HepG2 (cell line): ENCODE measurements around the gene S100P. TPM values are rescaled to one million over a fixed set of nuclear protein-coding genes. Genes with fewer than 3 reads are reported as not detected.

Experiments
- ARNT2 ChIP-seq: sonication (generic); formaldehyde crosslinking; IDR thresholded peaks from 2 replicates; pipeline ENCODE4 v1.8.0; 2022; ENCODE audit warnings: mild to moderate bottlenecking, low read depth, missing genetic modification reagents, moderate library complexity
- ARNTL ChIP-seq: sonication (generic); formaldehyde crosslinking; IDR thresholded peaks from 2 replicates; pipeline ENCODE4 v1.4.0; 2020; ENCODE audit warnings: mild to moderate bottlenecking, missing genetic modification reagents
- ATF7-NPFF ChIP-seq: sonication (generic); formaldehyde crosslinking; IDR thresholded peaks from 2 replicates; pipeline ENCODE4 v1.8.1; 2023; ENCODE audit warnings: mild to moderate bottlenecking, low read depth, missing genetic modification reagents, moderate library complexity
- CEBPB ChIP-seq: IDR thresholded peaks from 2 replicates; pipeline ENCODE4 v1.6.1; 2011; ENCODE audit warnings: low read depth, low read length, improper control_type of control experiment, borderline replicate concordance
- DMAP1 ChIP-seq: IDR thresholded peaks from 2 replicates; pipeline ENCODE4 v1.6.1; 2016
- ELF4 ChIP-seq: sonication (generic); formaldehyde crosslinking; IDR thresholded peaks from 2 replicates; pipeline ENCODE4 v1.5.0; 2020; ENCODE audit warnings: missing genetic modification reagents, mild to moderate bottlenecking, moderate library complexity, borderline replicate concordance
- FOSL1 ChIP-seq: sonication (generic); formaldehyde crosslinking; IDR thresholded peaks from 2 replicates; pipeline ENCODE4 v1.9.0; 2021; ENCODE audit warnings: missing genetic modification reagents, borderline replicate concordance
- HNRNPUL1 ChIP-seq: fragments of 200-400 bp; formaldehyde crosslinking; IDR thresholded peaks from 2 replicates; pipeline ENCODE4 v1.6.1; 2017; ENCODE audit warnings: low read depth, mild to moderate bottlenecking, low read length, moderate library complexity
- IRX3 ChIP-seq: sonication (generic); formaldehyde crosslinking; IDR thresholded peaks from 2 replicates; pipeline ENCODE4 v1.8.1; 2023; ENCODE audit warnings: mild to moderate bottlenecking, low read depth, missing genetic modification reagents, borderline replicate concordance
- KDM5A ChIP-seq: fragments of 200-600 bp; sonication (generic); IDR thresholded peaks from 2 replicates; pipeline ENCODE4 v1.7.0; 2018; ENCODE audit warnings: antibody characterized with exemption, mild to moderate bottlenecking, low read length, borderline replicate concordance
- KLF12 ChIP-seq: sonication (generic); formaldehyde crosslinking; IDR thresholded peaks from 2 replicates; pipeline ENCODE4 v1.4.0; 2020; ENCODE audit warnings: missing genetic modification reagents, borderline replicate concordance
- MED1 ChIP-seq: sonication (generic); formaldehyde crosslinking; IDR thresholded peaks from 2 replicates; pipeline ENCODE4 v1.4.0; 2020; ENCODE audit warnings: missing genetic modification reagents
- MTF1 ChIP-seq: sonication (generic); formaldehyde crosslinking; IDR thresholded peaks from 2 replicates; pipeline ENCODE4 v1.5.0; 2020; ENCODE audit warnings: missing genetic modification reagents
- NFATC3 ChIP-seq: sonication (generic); formaldehyde crosslinking; IDR thresholded peaks from 2 replicates; pipeline ENCODE4 v1.5.1; 2020; ENCODE audit warnings: mild to moderate bottlenecking, missing genetic modification reagents
- NFIB ChIP-seq: sonication (generic); formaldehyde crosslinking; IDR thresholded peaks from 2 replicates; pipeline ENCODE4 v1.9.0; 2021; ENCODE audit warnings: missing genetic modification reagents, mild to moderate bottlenecking, borderline replicate concordance
- NR2F2 ChIP-seq: IDR thresholded peaks from 2 replicates; pipeline ENCODE4 v1.6.1; 2012; ENCODE audit warnings: low read depth, inconsistent platforms, borderline replicate concordance
- POLR2AphosphoS5 ChIP-seq: IDR thresholded peaks from 2 replicates; pipeline ENCODE4 v1.6.1; 2012; ENCODE audit warnings: low read depth, low read length
- POLR2G ChIP-seq: fragments of 200-400 bp; formaldehyde crosslinking; IDR thresholded peaks from 2 replicates; pipeline ENCODE4 v1.6.1; 2018; ENCODE audit warnings: mild to moderate bottlenecking, low read depth, low read length, moderate library complexity
- SP1 ChIP-seq, 2 experiments: fragments of 450-650 bp in 1 of 2; sonication (generic) in 1 of 2; formaldehyde crosslinking in 1 of 2; IDR thresholded peaks; 2 replicates each; pipeline versions ENCODE4 v1.4.0 to v1.6.1; 2016 to 2020; ENCODE audit warnings: missing genetic modification reagents in 1 of 2
- WIZ ChIP-seq: sonication (generic); formaldehyde crosslinking; IDR thresholded peaks from 2 replicates; pipeline ENCODE4 v1.5.1; 2020; ENCODE audit warnings: mild to moderate bottlenecking, missing genetic modification reagents
- ZNF124 ChIP-seq: sonication (generic); formaldehyde crosslinking; IDR thresholded peaks from 2 replicates; pipeline ENCODE4 v1.4.0; 2020; ENCODE audit warnings: missing genetic modification reagents
- ZNF260 ChIP-seq: sonication (generic); formaldehyde crosslinking; IDR thresholded peaks from 2 replicates; pipeline ENCODE4 v1.4.0; 2020; ENCODE audit warnings: missing genetic modification reagents, low read depth, mild to moderate bottlenecking, borderline replicate concordance
- ZNF33B ChIP-seq: sonication (generic); formaldehyde crosslinking; IDR thresholded peaks from 2 replicates; pipeline ENCODE4 v1.5.1; 2020; ENCODE audit warnings: mild to moderate bottlenecking, missing genetic modification reagents
- ZNF558 ChIP-seq: sonication (generic); formaldehyde crosslinking; IDR thresholded peaks from 2 replicates; pipeline ENCODE4 v1.9.0; 2022; ENCODE audit warnings: mild to moderate bottlenecking, missing genetic modification reagents, borderline replicate concordance
- ZNF564 ChIP-seq: sonication (generic); formaldehyde crosslinking; IDR thresholded peaks from 2 replicates; pipeline ENCODE4 v1.8.1; 2023; ENCODE audit warnings: mild to moderate bottlenecking, missing genetic modification reagents
- ZNF7 ChIP-seq: IDR thresholded peaks from 2 replicates; pipeline ENCODE4 v1.6.1; 2016; ENCODE audit warnings: missing biosample characterization, missing genetic modification reagents
- ZNF724P ChIP-seq: sonication (generic); formaldehyde crosslinking; IDR thresholded peaks from 2 replicates; pipeline ENCODE4 v1.8.0; 2022; ENCODE audit warnings: missing genetic modification reagents, borderline replicate concordance
- ZNF839 ChIP-seq: sonication (generic); formaldehyde crosslinking; IDR thresholded peaks from 2 replicates; pipeline ENCODE4 v1.4.0; 2020; ENCODE audit warnings: missing genetic modification reagents, mild to moderate bottlenecking, borderline replicate concordance
- ZNF883 ChIP-seq: sonication (generic); formaldehyde crosslinking; IDR thresholded peaks from 2 replicates; pipeline ENCODE4 v1.5.1; 2020; ENCODE audit warnings: mild to moderate bottlenecking, missing genetic modification reagents; ENCODE audit errors: not compliant biosample characterization
- ZSCAN25 ChIP-seq: sonication (generic); formaldehyde crosslinking; IDR thresholded peaks from 2 replicates; pipeline ENCODE4 v1.8.0; 2022; ENCODE audit warnings: mild to moderate bottlenecking, missing genetic modification reagents
- polyA plus RNA-seq, 8 experiments: library from polyadenylated mRNA; depleted of rRNA in 3 of 8; stranded (reverse) in 7 of 8; unstranded in 1 of 8; fragments of >200 nt; fragmentation: Illumina TruSeq in 4 of 8; extraction: Trizol in 4 of 8; gene quantifications; 2 replicates each; pipeline versions ENCODE4 v1.2.1 to v1.2.3, GENCODE V29; 2011 to 2016; ENCODE audit warnings: low read depth in 4 of 8, missing spikeins in 1 of 8, mixed read lengths in 1 of 8; ENCODE audit not compliant: insufficient read depth in 1 of 8
- total RNA-seq, 5 experiments: library from RNA; depleted of rRNA; stranded (reverse); fragments of >200 nt; fragmentation: Illumina TruSeq; extraction: Trizol; gene quantifications; 2 replicates each; pipeline ENCODE4 v1.2.3, GENCODE V29; 2016; ENCODE audit warnings: low read depth in 1 of 5
- TF ChIP-seq, protein P1 (sequence below): sonication (generic); formaldehyde crosslinking; conservative IDR thresholded peaks from 2 replicates; pipeline ENCODE4 v1.4.0; 2020; ENCODE audit warnings: missing genetic modification reagents

The S100P gene
- total and polyA plus RNA-seq, 2 of the 13 experiments (the other 11 are each of a cell fraction or from before 2014, with no cell fraction given) = 278 to 1,649 TPM

DNA sequence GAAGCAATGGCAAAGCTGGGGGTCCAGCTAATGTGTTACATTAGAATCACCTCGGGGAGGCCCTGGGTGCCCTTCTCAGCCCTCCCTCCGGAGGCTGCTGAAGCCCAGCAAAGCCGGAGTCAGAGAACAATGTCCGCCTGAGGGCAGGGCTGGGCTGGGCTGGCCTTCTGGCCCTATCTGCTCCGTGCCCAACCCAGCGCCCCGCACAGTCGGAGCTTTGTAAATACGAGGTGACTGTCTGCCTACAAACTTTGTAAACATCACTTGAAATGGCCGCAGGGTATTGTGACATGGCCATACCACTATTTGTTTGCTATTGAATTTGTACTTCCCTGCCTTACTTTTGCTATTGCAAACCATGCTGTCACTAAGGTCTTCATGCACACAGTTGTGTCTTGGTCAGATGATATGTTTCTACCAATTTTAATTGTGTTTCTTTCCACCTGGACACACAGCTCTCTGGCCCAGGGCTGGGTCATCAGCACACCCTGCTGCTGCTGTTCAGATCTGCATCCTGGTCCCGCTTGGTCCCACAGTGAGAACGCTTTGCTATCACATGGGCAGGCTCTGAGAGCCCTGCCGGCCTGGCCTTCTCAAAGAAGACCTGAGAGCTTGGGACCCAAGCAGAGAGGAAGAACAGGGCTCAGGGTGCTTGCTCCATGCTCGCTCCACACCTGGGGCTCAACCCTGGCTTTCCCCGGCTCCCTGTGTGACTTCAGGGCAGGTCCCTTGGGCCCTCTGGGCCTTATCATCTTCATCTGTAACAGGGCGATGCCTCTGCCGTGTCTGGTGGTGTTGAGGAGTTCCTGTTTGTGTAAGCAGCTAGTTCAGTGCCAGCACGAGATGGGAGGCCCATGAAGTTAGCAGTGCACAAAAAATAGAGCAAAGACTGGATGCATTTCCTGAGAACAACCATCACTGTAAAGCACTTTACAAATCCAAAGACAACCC, 2.3 kb downstream of the S100P start (continued):
- no peak for TF ChIP-seq ZNF883 (CRISPR knock-in tag)
- TF ChIP-seq KLF12 = peak; percentile 30; the same call in 1 of the 2 replicates
- TF ChIP-seq KDM5A = no peak; the same call in 1 of the 2 replicates
- peak; percentile 92 for TF ChIP-seq DMAP1
- peak; percentile 64 for TF ChIP-seq POLR2AphosphoS5
- no peak for TF ChIP-seq NFIB
- TF ChIP-seq IRX3 (CRISPR knock-in tag) = no peak
- TF ChIP-seq, protein P1, sequence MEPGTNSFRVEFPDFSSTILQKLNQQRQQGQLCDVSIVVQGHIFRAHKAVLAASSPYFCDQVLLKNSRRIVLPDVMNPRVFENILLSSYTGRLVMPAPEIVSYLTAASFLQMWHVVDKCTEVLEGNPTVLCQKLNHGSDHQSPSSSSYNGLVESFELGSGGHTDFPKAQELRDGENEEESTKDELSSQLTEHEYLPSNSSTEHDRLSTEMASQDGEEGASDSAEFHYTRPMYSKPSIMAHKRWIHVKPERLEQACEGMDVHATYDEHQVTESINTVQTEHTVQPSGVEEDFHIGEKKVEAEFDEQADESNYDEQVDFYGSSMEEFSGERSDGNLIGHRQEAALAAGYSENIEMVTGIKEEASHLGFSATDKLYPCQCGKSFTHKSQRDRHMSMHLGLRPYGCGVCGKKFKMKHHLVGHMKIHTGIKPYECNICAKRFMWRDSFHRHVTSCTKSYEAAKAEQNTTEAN (CRISPR knock-in tag) = peak; percentile 96
- no peak for TF ChIP-seq ZNF839
- TF ChIP-seq MED1 = peak; percentile 98
- TF ChIP-seq ZNF558 = no peak
- peak; percentile 83 for TF ChIP-seq ARNTL
- TF ChIP-seq NFATC3 = no peak
- peak; percentile 55; the same call in 1 of the 2 replicates for TF ChIP-seq ATF7-NPFF
- TF ChIP-seq ZNF124 (CRISPR knock-in tag) = peak; percentile 93; the same call in 1 of the 2 replicates
- no peak; the same call in 1 of the 2 replicates for TF ChIP-seq ZNF33B (CRISPR knock-in tag)
- TF ChIP-seq ZNF7 (CRISPR knock-in tag) = peak; percentile 94
- no peak for TF ChIP-seq FOSL1
- peak; percentile 100 for TF ChIP-seq CEBPB
- TF ChIP-seq ZNF724P = peak; percentile 63; the same call in 1 of the 2 replicates
- no peak for TF ChIP-seq HNRNPUL1
- peak; percentile 60 for TF ChIP-seq POLR2G
- TF ChIP-seq ZNF564 (CRISPR knock-in tag) = peak; percentile 79; the same call in 1 of the 2 replicates
- TF ChIP-seq ARNT2 (CRISPR knock-in tag) = peak; percentile 85
- TF ChIP-seq WIZ = no peak; the same call in 1 of the 2 replicates
- peak; percentile 65; the same call in 1 of the 2 replicates for TF ChIP-seq ZSCAN25 (CRISPR knock-in tag)
- TF ChIP-seq MTF1 = no peak
- no peak for TF ChIP-seq SP1 (IDR thresholded peaks at IDR 0.05)
- TF ChIP-seq SP1 (CRISPR knock-in tag; IDR thresholded peaks at IDR 0.05) = 0 out of 2 replicates have a peak, but pooled peaks have one; percentile 44
- TF ChIP-seq ZNF260 (CRISPR knock-in tag) = no peak
- TF ChIP-seq ELF4 = no peak; the same call in 1 of the 2 replicates
- TF ChIP-seq NR2F2 = no peak
